Keratinocyte (primary cell): ENCODE results near the gene TTC16.

ENCODE experiments used
- EZH2 ChIP-seq: IDR thresholded peaks from one replicate; pipeline ENCODE4 v1.6.1; 2012; ENCODE audit warnings: inconsistent platforms, mild to moderate bottlenecking, low read length, moderate library complexity
- TF ChIP-seq, protein P1 (sequence below), 3 experiments: IDR thresholded peaks in 1 of 3; conservative IDR thresholded peaks in 1 of 3; optimal IDR thresholded peaks in 1 of 3; 2 replicates in 2 of 3; 3 replicates in 1 of 3; pipeline versions ENCODE3 to v1.5.1; 2011; ENCODE audit warnings: low read length in 3 of 3, mild to moderate bottlenecking in 3 of 3, moderate library complexity in 2 of 3, control low read depth in 1 of 3, inconsistent platforms in 1 of 3; ENCODE audit not compliant: insufficient read depth in 2 of 3; ENCODE audit errors: extremely low read depth in 1 of 3

DNA sequence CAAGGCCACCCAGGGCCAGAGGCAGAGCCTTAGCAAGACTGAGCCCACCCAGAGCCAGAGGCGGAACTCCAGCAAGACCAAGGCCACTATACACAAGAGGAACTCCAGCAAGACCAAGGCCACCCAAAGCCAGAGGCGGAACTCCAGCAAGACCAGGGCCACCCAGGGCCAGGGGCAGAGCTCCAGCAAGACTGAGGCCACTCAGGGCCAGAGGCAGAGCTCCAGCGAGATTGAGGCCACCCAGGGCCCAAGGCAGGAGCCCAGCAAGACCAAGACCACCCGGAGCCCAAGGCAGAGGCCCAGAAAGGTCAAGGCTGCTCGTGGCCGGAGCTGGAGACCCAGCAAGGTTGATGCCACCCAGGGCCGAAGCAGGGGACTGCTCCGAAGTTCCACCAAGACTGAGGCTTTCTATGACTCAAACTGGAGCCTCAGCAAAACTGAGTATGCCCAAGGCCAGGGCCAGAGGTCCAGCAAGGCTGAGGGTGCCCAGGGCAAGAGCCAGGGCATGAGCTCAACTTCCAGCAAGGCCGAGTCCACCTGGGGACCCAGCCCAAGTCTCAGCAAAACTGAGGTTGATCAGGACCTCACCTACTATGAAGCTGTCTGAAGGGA lies 15.0 kb downstream of the TTC16 start:
- TF ChIP-seq, protein P1, sequence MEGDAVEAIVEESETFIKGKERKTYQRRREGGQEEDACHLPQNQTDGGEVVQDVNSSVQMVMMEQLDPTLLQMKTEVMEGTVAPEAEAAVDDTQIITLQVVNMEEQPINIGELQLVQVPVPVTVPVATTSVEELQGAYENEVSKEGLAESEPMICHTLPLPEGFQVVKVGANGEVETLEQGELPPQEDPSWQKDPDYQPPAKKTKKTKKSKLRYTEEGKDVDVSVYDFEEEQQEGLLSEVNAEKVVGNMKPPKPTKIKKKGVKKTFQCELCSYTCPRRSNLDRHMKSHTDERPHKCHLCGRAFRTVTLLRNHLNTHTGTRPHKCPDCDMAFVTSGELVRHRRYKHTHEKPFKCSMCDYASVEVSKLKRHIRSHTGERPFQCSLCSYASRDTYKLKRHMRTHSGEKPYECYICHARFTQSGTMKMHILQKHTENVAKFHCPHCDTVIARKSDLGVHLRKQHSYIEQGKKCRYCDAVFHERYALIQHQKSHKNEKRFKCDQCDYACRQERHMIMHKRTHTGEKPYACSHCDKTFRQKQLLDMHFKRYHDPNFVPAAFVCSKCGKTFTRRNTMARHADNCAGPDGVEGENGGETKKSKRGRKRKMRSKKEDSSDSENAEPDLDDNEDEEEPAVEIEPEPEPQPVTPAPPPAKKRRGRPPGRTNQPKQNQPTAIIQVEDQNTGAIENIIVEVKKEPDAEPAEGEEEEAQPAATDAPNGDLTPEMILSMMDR (optimal IDR thresholded peaks at IDR 0.05 in 1 of 3, IDR thresholded peaks at IDR 0.05 in 1 of 3, conservative IDR thresholded peaks at IDR 0.05 in 1 of 3; ENCODE audit: extremely low read depth in 1 of 3, insufficient read depth in 2 of 3, low read length in 3 of 3), result no peak
- TF ChIP-seq EZH2, result no peak
